ENCODE results near the gene TAF1.
A peak's percentile ranks its signal among the peaks of the same experiment; 100 is the strongest.
"Not testable (repeated sequence)": the region's sequence is repeated elsewhere in the genome, so short reads cannot be mapped to it uniquely, and the experiment has no call there.

TAF1 gene, protein sequence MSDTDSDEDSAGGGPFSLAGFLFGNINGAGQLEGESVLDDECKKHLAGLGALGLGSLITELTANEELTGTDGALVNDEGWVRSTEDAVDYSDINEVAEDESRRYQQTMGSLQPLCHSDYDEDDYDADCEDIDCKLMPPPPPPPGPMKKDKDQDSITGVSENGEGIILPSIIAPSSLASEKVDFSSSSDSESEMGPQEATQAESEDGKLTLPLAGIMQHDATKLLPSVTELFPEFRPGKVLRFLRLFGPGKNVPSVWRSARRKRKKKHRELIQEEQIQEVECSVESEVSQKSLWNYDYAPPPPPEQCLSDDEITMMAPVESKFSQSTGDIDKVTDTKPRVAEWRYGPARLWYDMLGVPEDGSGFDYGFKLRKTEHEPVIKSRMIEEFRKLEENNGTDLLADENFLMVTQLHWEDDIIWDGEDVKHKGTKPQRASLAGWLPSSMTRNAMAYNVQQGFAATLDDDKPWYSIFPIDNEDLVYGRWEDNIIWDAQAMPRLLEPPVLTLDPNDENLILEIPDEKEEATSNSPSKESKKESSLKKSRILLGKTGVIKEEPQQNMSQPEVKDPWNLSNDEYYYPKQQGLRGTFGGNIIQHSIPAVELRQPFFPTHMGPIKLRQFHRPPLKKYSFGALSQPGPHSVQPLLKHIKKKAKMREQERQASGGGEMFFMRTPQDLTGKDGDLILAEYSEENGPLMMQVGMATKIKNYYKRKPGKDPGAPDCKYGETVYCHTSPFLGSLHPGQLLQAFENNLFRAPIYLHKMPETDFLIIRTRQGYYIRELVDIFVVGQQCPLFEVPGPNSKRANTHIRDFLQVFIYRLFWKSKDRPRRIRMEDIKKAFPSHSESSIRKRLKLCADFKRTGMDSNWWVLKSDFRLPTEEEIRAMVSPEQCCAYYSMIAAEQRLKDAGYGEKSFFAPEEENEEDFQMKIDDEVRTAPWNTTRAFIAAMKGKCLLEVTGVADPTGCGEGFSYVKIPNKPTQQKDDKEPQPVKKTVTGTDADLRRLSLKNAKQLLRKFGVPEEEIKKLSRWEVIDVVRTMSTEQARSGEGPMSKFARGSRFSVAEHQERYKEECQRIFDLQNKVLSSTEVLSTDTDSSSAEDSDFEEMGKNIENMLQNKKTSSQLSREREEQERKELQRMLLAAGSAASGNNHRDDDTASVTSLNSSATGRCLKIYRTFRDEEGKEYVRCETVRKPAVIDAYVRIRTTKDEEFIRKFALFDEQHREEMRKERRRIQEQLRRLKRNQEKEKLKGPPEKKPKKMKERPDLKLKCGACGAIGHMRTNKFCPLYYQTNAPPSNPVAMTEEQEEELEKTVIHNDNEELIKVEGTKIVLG (N-terminal part only)

DNA sequence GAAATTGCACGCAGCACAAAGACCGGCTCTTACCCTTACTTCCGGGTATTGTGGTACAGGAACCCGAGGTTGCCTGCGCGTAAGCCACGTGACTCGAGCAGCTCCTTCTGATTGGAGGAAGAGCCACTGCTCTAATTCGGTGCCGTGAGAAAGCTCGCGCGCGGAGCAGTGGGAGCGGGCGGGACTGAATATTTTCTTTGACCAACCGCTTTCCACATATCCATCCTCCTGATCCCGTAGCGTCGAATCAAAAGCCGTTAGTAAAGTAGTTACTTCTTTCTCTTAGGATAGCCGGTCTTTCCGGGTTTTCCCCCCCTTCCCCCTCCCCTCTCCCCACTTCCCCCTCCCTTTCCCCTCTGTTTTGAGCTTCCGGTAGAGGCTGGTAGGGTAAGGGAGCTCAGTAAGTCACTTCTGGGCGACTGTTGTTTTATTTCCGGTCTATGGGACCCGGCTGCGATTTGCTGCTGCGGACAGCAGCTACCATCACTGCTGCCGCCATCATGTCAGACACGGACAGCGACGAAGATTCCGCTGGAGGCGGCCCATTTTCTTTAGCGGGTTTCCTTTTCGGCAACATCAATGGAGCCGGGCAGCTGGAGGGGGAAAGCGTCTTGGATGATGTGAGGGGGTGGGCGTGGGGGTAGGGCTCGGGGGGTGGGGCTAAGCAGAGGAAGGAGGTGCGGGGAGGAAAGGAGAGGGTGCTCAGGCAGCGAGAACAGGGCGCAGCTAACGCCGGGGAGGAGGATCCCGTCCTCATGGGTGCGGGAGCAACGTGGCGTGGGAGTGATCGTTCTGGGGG lies at the start of gene TAF1:
TSS of gene TAF1 (plus strand) at position 483 of the 799 bp plus-strand sequence. CDS start at position 501, 18 bp downstream.
- peak; percentile 91 for DNase-seq

DNA sequence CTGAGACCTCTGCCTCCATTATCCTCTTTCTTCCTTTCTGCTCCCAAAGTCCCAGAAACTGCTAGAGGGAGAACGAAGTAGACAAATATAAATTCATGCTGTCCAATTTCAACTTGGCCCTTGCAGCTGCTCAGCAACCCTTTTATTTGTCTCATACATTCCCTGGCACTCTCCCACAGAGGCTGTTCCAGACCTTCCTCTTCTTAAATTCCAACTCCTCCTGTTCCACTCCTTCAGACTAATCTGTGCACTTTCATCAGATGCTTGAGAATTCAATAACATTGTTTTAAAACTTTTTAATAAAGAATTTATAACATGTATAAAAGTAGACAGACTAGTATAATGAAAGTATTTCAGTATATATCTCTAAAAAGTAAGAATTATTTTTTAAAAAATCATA lies 49.2 kb upstream of the TAF1 start:
- not testable (repeated sequence) for DNase-seq

DNA sequence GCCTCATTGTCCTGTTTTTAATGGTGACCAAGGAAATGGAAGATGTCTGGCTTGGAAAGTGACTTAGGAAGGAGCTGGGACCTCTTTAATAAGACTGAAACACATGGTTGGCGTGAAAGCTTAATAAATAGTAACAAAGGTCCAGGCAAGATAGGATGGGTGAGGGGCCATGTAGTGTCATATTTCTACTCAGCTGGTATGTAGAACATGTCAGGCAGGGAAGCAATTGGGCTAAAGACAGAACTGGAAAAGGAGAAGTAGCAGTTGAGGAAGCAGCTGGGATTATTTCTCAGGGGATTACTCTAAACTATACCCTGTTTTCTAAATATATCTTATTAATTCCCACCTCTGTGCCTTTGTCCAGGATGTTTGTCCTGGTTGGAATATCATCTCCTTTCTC lies 46.0 kb upstream of the TAF1 start:
- no peak for DNase-seq

DNA sequence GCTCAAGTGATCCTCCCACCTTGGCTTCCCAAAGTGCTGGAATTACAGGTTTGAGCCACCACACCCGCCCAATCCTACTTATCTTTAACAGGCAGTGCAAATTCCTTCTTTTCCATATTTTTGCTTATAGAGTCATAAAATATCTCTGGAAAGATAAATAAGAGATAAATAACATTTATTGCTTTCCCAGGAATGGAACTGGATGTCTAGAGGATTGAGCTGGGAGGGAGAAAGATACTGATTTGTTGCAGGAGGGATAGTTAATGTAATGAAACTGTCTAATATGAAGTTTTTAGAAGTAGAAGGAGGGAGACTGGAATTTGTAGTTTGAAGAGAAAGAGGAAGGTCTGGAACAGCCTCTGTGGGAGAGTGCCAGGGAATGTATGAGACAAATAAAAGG lies 44.4 kb upstream of the TAF1 start:
- no peak for DNase-seq

DNA sequence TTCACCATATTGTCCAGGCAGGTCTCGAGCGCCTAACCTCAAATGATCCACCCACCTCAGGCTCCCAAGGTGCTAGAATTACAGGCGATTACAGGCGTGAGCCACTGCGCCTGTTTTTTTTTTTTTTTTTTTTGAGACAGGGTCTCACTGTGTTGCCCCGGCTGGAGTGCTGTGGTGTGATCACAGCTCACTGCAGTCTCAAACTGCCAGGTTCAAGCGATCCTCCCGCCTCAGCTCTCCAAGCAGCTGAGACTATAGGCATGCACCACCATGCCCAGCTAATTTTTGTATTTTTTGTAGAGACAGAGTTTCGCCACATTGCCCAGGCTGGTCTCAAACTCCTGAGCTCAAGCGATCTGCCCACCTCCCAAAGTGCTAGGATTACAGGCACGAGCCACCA lies 41.7 kb upstream of the TAF1 start:
- DNase-seq = not testable (repeated sequence)

DNA sequence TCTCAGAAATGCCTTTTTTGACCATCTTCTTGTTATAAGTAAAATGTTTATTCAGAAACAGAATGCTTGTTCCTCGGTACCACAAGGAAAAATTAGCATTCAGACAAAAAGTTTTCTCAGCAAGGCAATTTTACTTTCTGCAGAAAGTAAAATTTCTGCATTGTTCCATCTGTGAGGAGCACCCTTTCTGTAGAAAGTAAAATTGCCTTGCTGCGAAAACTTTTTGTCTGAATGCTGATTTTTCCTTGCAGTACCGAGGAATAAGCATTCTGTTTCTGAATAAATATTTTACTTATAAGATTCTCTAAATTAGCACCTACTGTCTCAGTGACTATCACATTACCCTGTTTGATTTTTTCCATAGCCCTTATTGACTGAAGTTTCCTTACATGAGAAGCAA lies 39.8 kb upstream of the TAF1 start:
- no peak for DNase-seq

DNA sequence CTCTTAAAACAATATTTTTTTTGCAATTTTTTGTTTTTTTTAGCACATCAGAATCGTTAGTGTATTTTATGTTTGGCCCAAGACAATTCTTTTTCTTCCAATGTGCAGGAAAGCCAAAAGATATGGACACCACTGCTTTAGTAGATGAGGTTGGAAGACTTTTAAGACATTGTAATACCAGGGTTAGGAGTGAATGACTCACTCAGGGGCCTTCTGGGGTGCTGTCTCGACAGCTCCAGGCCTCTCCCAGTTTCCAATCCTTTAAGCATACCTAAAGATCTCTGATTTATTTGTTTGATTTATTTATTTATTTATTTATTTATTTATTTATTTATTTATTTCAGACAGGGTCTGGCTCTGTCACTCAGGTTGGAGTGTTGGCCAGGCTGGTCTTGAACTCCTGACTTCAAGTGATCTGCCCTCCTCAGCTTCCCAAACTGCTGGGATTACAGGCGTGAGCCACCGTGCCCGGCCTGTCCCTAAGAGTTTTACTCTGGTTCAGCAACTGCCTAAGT lies 16.9 kb upstream of the TAF1 start:
- not testable (repeated sequence) for DNase-seq

DNA sequence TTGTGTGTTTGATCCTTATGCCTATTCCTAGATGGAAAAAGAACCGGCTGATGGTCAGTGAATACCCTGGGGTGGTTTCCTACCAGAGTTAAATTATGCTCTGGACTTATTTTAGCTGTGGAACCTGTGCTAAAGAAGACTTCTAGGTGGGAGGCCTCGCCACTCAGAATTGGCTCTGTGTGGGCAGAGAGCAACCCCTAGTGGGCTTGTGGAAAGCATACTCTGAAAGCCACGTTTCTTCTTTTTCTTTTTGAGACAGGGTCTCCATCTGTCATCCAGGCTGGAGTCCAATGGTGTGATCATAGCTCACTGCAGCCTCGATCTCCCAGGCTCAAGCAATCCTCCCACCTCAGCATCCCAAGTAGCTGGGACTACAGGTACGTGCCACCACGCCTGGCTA lies 16.3 kb upstream of the TAF1 start:
- not testable (repeated sequence) for DNase-seq

DNA sequence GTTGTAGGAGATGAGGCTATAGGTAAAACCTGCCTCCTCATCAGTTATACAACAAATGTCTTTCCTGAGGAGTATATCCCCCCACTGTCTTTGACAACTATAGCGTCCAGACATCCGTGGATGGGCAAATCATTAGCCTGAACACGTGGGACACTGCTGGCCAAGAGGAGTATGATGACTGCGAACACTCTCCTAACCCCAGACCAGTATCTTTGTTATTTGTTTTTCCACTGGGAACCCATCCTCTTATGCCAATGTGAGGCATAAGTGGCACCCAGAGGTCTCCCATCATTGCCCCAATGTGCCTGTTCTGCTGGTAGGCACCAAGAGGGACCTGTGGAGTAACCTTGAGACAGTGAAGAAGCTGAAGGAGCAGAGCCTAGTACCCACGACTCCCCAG lies 13.7 kb upstream of the TAF1 start:
- DNase-seq = not testable (repeated sequence)

DNA sequence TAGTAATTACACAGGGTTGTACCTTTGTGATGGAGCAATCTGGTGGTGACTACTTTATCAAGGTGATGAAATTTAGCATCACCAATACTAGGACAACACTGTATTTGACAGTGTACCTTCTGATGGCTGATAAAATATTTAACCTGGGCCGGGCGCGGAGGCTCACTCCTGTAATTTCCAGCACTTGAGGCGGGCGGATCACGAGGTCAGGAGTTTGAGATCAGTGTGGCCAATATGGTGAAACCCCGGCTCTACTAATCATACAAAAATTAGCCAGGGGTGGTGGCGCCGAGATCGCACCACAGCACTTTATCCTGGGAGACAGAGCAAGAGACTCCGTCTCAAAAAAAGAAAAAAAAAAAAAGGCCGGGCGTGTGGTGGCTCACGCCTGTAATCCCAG lies 1.9 kb upstream of the TAF1 start:
- no peak for DNase-seq

DNA sequence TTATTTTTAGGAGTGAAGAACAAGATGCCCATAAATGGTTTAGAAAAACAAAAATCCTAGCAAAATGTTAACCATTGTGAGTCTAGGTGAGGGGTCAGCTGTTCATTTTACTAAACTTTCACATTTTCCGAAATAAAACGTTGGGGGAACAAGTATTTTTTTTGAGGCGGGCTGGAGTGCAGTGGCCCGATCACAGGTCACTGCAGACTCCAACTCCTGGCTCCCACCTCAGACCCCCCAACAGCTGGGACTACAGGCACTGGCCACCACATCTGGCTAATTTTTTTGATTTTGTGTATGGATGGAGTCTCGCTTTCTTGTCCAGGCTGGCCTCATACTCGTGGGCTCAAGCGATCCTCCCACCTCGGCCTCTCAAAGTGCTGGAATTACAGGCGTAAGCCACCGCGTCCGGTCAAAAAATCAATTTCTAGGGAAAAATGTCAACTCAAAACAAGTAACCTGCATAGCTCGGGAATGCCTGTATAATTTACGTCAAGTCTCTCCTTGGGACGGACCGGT lies 742 bp upstream of the TAF1 start:
- DNase-seq = no peak

DNA sequence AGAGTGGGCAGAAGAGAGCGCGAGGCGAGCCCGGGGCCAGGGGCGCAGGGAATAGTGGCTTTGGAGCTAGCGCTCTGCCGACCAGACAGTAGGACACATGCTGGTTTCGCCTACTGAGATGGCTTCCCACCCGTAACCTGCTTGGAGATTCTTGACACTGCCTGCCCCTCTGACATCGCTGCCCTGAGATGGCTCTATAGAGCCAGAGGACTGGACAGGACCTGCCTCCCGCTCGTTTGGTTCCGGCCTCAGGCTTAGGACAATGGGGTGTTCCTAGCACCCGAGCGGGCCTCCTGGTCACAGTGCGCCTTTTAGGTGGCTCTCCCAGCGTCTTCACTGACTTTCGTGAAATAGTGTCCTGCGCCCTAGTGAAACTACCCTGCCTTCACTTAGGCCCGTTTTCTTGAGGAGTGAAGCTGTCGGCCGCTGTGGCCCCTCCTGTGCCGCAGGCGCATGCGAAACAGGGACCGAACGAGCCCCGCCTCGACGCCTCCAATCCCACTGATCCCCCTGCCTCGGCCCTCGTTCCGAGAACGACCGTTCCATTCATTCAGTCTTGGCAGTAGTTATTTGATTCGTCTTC lies 608 bp downstream of the TAF1 start:
- DNase-seq = no peak

DNA sequence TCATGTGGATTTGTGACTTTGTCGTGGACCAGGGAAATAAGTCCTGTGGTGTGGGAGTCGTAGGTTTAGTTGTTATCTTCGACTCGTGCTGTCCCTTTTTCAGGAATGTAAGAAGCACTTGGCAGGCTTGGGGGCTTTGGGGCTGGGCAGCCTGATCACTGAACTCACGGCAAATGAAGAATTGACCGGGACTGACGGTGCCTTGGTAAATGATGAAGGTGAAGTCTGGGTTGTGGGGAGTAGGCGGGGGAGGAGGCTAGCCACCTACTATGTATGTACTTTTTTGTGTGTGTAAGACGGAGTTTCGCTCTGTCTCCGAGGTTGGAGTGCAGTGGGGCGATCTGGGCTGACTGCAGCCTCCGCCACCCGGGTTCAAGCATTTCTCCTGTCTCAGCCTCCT lies 1.2 kb downstream of the TAF1 start:
- no peak for DNase-seq

DNA sequence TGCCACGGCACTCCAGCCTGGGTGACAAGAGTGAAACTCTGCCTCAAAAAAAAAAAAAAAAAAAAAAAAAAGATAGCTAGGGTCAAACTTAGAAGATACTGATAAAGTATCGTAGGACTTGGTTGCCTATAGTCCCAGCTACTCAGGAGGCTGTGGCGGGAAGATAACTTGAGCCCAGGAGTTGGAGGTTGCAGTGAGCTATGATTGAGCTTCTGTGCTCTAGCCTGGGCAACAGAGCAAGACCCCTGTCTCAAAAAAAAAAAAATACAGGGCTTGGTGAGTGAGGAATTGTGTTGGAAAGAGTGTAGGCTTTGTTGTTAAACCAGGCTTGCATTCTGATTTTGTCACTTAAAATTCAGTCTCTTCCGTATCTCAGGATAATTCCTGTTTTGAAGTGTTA lies 6.2 kb downstream of the TAF1 start:
- no peak for DNase-seq

DNA sequence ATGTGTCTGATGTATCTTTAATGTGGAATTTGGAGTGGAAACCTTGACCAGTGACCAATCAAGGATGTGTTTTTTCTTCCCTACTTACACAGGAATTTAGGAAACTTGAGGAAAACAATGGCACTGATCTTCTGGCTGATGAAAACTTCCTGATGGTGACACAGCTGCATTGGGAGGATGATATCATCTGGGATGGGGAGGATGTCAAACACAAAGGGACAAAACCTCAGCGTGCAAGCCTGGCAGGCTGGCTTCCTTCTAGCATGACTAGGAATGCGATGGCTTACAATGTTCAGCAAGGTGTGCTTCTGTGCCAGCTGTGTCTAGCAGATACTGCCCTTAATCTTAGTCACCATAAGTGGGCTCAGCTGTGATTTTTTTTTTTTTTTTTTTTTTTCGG lies 12.6 kb downstream of the TAF1 start:
- no peak for DNase-seq

DNA sequence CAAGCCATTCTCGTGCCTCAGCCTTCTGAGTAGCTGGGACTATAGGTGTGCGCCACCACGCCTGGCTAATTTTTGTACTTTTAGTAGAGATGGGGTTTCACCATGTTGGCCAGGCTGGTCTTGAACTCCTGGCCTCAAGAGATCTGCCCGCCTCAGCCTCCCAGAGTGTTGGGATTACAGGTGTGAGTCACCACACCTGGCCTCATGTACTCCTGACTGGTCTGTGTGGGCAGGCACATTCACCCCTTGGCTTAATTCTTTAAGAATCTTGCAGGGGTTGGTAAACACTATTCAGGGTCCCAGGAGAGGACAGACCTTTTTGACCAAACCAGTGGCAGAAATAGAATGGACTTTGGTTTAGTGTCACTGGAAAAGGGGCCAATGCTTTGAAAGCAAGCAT lies 25.6 kb downstream of the TAF1 start:
- DNase-seq = not testable (repeated sequence)

DNA sequence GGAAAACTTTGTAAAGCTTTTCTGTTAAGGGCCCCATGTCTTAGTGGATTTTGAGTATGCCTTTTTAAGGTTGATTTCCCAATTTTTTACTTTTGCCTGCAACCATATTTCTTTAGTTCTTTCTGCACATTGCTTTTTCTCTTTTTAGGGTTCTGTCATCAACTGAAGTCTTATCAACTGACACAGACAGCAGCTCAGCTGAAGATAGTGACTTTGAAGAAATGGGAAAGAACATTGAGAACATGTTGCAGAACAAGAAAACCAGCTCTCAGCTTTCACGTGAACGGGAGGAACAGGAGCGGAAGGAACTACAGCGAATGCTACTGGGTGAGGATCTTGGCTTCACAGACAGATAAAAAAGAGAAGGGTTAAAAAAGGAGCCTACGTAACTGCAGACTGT lies 27.8 kb downstream of the TAF1 start:
- no peak for DNase-seq

DNA sequence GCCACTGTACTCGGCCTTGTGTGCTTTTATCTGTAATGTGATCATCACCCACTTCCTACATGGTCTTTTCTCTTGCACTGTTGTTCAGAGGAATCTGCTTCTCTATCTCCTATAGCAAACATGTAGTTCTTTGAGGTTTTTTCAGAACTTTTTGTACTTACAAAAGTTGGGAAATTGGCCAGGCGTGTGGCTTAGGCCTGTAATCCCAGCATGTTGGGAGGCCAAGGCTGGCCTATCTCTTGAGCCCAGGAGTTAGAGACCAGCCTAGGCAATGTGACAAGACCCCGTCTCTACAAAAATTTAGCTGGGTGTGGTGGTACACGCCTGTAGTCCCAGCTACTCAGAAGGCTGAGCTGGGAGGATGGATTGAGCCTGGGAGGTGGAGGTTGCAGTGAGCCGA lies 30.4 kb downstream of the TAF1 start:
- DNase-seq = no peak

DNA sequence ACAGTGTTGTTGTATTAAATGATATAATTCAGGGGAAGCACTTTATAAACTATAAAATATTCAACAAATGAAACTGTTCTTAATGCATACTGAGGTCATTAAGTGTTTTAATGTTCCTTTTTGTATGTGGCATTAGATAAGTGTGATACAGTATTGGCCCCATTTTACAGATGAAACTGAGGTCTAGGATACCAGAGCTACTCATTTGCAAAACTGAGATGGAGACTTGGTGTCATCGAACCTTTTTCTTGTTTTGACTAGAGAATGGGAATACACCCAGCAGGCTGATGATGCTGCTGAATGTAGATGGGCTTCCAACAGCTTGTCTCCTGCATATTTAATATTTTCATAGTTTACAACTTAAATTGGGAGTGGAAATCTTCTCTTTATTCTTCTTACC lies 34.6 kb downstream of the TAF1 start:
- no peak for DNase-seq

DNA sequence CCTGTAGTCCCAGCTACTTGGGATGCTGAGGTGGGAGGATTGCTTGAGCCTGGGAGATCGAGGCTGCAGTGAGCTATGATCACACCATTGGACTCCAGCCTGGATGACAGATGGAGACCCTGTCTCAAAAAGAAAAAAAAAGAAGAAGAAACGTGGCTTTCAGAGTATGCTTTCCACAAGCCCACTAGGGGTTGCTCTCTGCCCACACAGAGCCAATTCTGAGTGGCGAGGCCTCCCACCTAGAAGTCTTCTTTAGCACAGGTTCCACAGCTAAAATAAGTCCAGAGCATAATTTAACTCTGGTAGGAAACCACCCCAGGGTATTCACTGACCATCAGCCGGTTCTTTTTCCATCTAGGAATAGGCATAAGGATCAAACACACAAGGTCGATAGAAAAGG lies 50.1 kb downstream of the TAF1 start:
- DNase-seq = not testable (repeated sequence)

DNA sequence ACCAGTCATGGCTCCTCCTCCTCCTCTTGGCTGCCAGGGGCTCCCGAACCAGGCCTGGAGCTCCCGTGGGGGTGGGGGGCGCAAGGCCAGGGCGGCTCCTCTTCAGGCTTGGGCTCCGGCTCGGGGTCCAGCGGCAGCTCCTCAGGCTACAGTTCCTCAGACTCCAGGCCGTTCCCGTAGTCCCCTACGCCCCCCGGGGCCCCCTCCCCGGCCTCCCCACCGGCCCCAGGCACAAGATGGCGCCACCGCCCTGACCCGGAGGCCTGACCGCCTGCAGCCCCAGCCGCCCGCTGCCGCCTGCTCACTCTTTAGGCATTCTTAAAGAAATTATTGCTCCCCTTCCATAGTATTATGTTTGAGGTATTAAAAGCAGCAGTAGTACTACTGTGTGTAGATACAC lies 54.5 kb downstream of the TAF1 start:
- DNase-seq = no peak

Data from NCI-H510A (cell line).